Pancreas (tissue), 10 donors: ENCODE measurements around the gene UCN3. TPM values are rescaled to one million over a fixed set of nuclear protein-coding genes. Genes with fewer than 3 reads are reported as not detected.

Experiments used
- ATAC-seq, 4 donors: fragments of 200-7000 bp; cut with Tn5 transposase; one replicate each; pipeline versions ENCODE4 v1.8.0 to v1.9.1; 2020; ENCODE audit warnings: mild to moderate bottlenecking in 4 of 4, moderate library complexity in 4 of 4
- DNase-seq, 6 donors: peaks; one replicate each; pipeline ENCODE4 v3.0.0-alpha.2; 2020
- FAIRE-seq: peaks from 2 replicates; lab custom pipeline; 2012; peaks lifted over from hg19 to GRCh38; lab: Jason Lieb, UNC
- H3K27ac ChIP-seq, 4 donors: fragments of 200-600 bp; sonication (generic); 1 replicate in 3 of 4; 2 replicates in 1 of 4; pipeline versions ENCODE4 v1.5.0 to v1.8.0; 2020
- H3K27me3 ChIP-seq, 4 donors: fragments of 200-600 bp; one replicate each; pipeline ENCODE4 v1.8.0; 2021
- H3K36me3 ChIP-seq, 3 donors: fragments of 200-600 bp; sonication (generic) in 1 of 3; one replicate each; pipeline versions ENCODE4 v1.5.0 to v1.8.0; 2020 to 2021
- H3K4me1 ChIP-seq, 3 donors: fragments of 200-600 bp; one replicate each; pipeline ENCODE4 v1.8.0; 2021
- H3K4me3 ChIP-seq, 4 donors: fragments of 200-600 bp; sonication (generic) in 2 of 4; one replicate each; pipeline versions ENCODE4 v1.5.0 to v1.8.0; 2020 to 2021
- H3K9me3 ChIP-seq, 4 donors: fragments of 200-600 bp; one replicate each; pipeline ENCODE4 v1.8.0; 2021
- CTCF ChIP-seq, 4 donors: fragments of 200-600 bp; sonication (generic) in 3 of 4; IDR thresholded peaks; one replicate each; pipeline versions ENCODE4 v1.5.0 to v1.8.0; 2021; ENCODE audit warnings: antibody characterized with exemption in 4 of 4
- WGBS, 2 donors: extraction: QIAGEN DNeasy Blood & Tissue Kit; methylation state at CpG; one replicate each; pipeline ENCODE4 v1.1.7; 2013; 5-methylcytosine and 5-hydroxymethylcytosine counted together
- intact Hi-C, 3 donors: fragments of 100-400 bp; cut with DNase I; formaldehyde crosslinking; loops; one replicate each; pipeline versions ENCODE4 v1.11.1 to v1.14.2; 2022
- polyA plus RNA-seq, 2 donors: library from polyadenylated mRNA; stranded (reverse); fragments of 200-250 nt; gene quantifications; one replicate each; pipeline ENCODE4 v1.2.3, GENCODE V29; 2013
- total RNA-seq, 6 donors: library from RNA; stranded (reverse); fragmentation: NEBNext Ultra II Directional in 4 of 6; extraction: Animal tissue kit (Norgen Biotek cat#: 25700) in 4 of 6; gene quantifications; one replicate each; pipeline versions ENCODE4 v1.2.1 to v1.2.4, GENCODE V29; 2021 to 2023
- donor health status: healthy with polysubstance abuse.
- donor health status: DM: no; HTN: no; CAD: no; lungs with moderate emphysema.
- donor health status: DM: no; HTN: no; CAD: no.
- donor health status: control.
- donor health status: control.
- donor health status: Bipolar disorder and iron deficiency.
- donor health status: DM: yes; HTN: yes; CAD: no.
- donor health status: DM: no; HTN: no; CAD: no.
- donor health status: DM: no; HTN: no; CAD: no.
- donor health status: DM: yes; HTN: yes; CAD: no.

Gene UCN3
- total and polyA plus RNA-seq, 8 donors = 0.66 to 45.7 (median 2.5) TPM

DNA sequence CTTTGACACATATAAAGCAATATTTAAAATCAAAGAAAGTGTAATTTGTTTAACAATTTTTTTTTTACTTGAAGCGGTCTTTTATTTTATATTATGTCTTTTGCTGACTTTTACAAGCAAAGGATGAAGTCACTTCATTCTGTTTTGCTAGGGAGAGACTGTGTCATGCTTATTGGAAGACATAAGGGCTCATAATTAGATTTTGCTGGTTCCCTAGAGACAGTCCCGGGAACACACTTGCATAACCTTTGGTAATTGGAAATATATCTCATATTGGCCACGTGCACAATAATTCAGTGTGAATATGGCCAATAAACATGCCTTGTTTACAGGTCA lies 47.1 kb downstream of the UCN3 start:
- Histone ChIP-seq H3K4me1 (peaks cover 0 to 8% (median 5%) of the 10 kb centered on the region in 3 donors), H3K9me3 (no peaks in the 10 kb centered on the region), H3K4me3 (peak overlapping the region in 3 of 4 donors; percentile 42 to 65 (median 45)), H3K27me3 (no peaks in the 10 kb centered on the region), H3K27ac (no peak overlapping the region), H3K36me3 (no peaks in the 10 kb centered on the region)
- FAIRE-seq = no peak
- no peak for DNase-seq
- no peak for TF ChIP-seq CTCF (IDR thresholded peaks at IDR 0.05)
- 16 to 17% methylated on average over 3 of the region's 3 CpGs for WGBS, 2 donors
- intact Hi-C loops = no loop called here
- no peak for ATAC-seq

- no peak for FAIRE-seq
Measured at GRCh38 chr10:5412277-5412941, 47.6 kb downstream of the UCN3 start, which contains the start of gene NET1. NET1 (plus strand) TSS chr10:5412557; CDS start chr10:5412693, 136 bp downstream.

DNA sequence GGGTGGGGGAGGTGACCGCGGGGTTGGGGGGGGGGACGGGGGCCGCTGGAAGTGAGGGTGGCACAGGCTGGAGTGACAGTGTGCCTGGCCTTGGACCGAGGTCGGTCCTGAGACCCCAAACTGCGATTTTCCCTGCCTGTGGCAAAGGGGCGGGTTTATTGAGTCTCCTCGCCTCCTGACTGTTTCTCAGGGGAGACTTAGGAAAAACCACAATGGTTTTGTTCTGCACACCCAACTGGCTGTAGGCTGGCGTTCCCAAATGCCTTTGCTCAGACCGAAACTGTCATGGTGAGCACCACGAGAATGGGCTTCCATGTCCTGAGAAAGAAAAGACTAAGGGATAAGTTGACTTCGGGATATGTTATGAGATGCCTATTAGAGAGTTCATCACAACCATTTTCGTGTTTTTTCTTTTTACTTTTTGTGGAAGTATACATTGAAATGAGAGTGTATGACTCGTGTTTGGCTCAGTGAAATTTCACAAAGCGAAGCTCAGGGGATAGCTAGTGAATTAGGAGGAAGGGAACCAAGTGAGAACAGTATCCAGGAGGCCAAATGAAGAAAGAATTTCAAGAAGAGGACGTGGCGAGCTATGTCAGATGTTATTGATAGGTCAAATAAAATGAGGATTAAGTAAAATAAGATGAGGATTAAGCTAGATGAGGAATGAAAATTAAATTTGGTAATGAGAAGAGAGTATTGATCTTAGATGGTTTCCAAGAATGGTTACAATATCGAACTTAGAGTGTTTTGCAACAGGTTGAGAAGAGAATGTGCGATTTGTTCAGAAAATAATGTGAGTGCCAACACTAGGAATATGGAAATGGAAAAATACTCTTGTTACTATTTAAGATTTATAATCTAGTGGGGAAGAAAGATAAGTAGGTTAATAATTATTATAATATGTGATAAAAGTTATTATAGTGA lies 48.5 kb downstream of the UCN3 start:
- Histone ChIP-seq H3K4me1 (peaks cover 0 to 8% (median 5%) of the 10 kb centered on the region in 3 donors), H3K27ac (peak overlapping the region; percentile 57 to 82 (median 70)), H3K4me3 (peak overlapping the region; percentile 21 to 65 (median 44)), H3K27me3 (no peaks in the 10 kb centered on the region), H3K36me3 (no peaks in the 10 kb centered on the region), H3K9me3 (no peaks in the 10 kb centered on the region)
- DNase-seq = peak in 3 of 6 donors; percentile 18 to 40 (median 26)
- intact Hi-C loops = no loop called here
- no peak for TF ChIP-seq CTCF (IDR thresholded peaks at IDR 0.05)
- no peak for FAIRE-seq
- 4 to 5% methylated on average over 20 of the region's 20 CpGs for WGBS, 2 donors
- ATAC-seq = peak; percentile 21 to 47 (median 41)

More at GRCh38 chr10:5412277-5412941, 47.6 kb downstream of the UCN3 start, which contains the start of gene NET1:
- intact Hi-C loops = no loop called here
- Histone ChIP-seq H3K27ac (peak within 1 kb of the TSS; percentile 57 to 82 (median 70)), H3K4me3 (peak within 1 kb of the TSS; percentile 21 to 65 (median 44)), H3K36me3 (no peaks in the 10 kb centered on the region), H3K9me3 (no peaks in the 10 kb centered on the region), H3K27me3 (no peaks in the 10 kb centered on the region), H3K4me1 (peaks cover 0 to 8% (median 5%) of the 10 kb centered on the region in 3 donors)
- ATAC-seq (peak; percentile 93 to 98 (median 97)), DNase-seq (peak; percentile 90 to 98 (median 96))
- 1% methylated on average over 48 of the region's 48 CpGs for WGBS, 2 donors
- no peak for TF ChIP-seq CTCF (IDR thresholded peaks at IDR 0.05)

DNA sequence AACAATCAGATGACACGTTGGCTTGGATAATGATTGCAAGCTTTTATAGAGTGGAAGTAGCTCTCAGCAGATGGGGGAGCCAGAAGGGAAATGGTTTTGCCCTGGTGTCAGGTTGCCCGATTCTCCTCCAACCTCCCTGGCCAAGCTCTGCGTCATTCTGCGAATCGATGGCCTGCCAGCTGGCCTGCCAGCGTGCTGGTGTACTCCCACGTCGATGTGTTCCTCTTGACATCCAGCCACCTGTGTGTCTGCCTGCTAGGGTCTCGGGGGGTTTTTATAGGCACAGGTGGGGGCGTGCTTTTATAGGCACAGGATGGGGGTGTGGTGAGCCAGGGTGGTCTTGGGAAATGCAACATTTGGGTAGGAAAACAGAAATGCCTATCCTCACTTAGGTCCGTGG lies 52.2 kb downstream of the UCN3 start:
- no peak for TF ChIP-seq CTCF (IDR thresholded peaks at IDR 0.05)
- Histone ChIP-seq H3K4me1 (peaks cover 0 to 8% (median 5%) of the 10 kb centered on the region in 3 donors), H3K4me3 (no peak overlapping the region), H3K9me3 (no peaks in the 10 kb centered on the region), H3K27ac (no peak overlapping the region), H3K36me3 (no peaks in the 10 kb centered on the region), H3K27me3 (no peaks in the 10 kb centered on the region)
- FAIRE-seq = no peak
- intact Hi-C loops = no loop called here
- no peak for ATAC-seq
- no peak for DNase-seq
- 93 to 95% methylated on average over 11 of the region's 11 CpGs for WGBS, 2 donors
